ENCODE measurements around the gene RENBP.
"Not testable (repeated sequence)": the region's sequence is repeated elsewhere in the genome, so short reads cannot be mapped to it uniquely, and the experiment has no call there.

RENBP gene

GRCh38 chrX:153944140-153944799, at the start of gene RENBP:
TSS of gene RENBP (minus strand) at chrX:153944643. CDS start at chrX:153944610, 33 bp downstream.
- in situ Hi-C loops (cut with HindIII; ENCODE audit: low sequenced_read_pairs), result no loop called here

GRCh38 chrX:153993978-153994377, 49.5 kb upstream of the RENBP start:
- in situ Hi-C loops (cut with HindIII; ENCODE audit: low sequenced_read_pairs), result no loop called here

GRCh38 chrX:153993079-153993478, 48.6 kb upstream of the RENBP start:
- in situ Hi-C loops (cut with HindIII; ENCODE audit: low sequenced_read_pairs), result no loop called here

- in situ Hi-C loops (cut with HindIII; ENCODE audit: low sequenced_read_pairs), result no loop called here
Observed at GRCh38 chrX:153992180-153992579, 47.7 kb upstream of the RENBP start.

- in situ Hi-C loops (cut with HindIII; ENCODE audit: low sequenced_read_pairs), result no loop called here
Observed at GRCh38 chrX:153991013-153991580, 46.7 kb upstream of the RENBP start.

- in situ Hi-C loops (cut with HindIII; ENCODE audit: low sequenced_read_pairs), result no loop called here
Observed at GRCh38 chrX:153989973-153990655, 45.7 kb upstream of the RENBP start.

- in situ Hi-C loops (cut with HindIII; ENCODE audit: low sequenced_read_pairs), result no loop called here
Observed at GRCh38 chrX:153988493-153988892, 44.0 kb upstream of the RENBP start.

GRCh38 chrX:153984351-153985178, 40.1 kb upstream of the RENBP start:
- in situ Hi-C loops (cut with HindIII; ENCODE audit: low sequenced_read_pairs), result no loop called here

- in situ Hi-C loops (cut with HindIII; ENCODE audit: low sequenced_read_pairs), result no loop called here
Observed at GRCh38 chrX:153983321-153983801, 38.9 kb upstream of the RENBP start.

GRCh38 chrX:153981771-153982533, 37.5 kb upstream of the RENBP start:
- in situ Hi-C loops (cut with HindIII; ENCODE audit: low sequenced_read_pairs), result no loop called here

- in situ Hi-C loops (cut with HindIII; ENCODE audit: low sequenced_read_pairs), result no loop called here
Observed at GRCh38 chrX:153981231-153981630, 36.8 kb upstream of the RENBP start.

GRCh38 chrX:153980394-153980793, 36.0 kb upstream of the RENBP start:
- in situ Hi-C loops (cut with HindIII; ENCODE audit: low sequenced_read_pairs), result not testable (repeated sequence)

GRCh38 chrX:153974726-153975286, 30.4 kb upstream of the RENBP start:
- in situ Hi-C loops (cut with HindIII; ENCODE audit: low sequenced_read_pairs), result no loop called here

GRCh38 chrX:153974003-153974725, 29.7 kb upstream of the RENBP start:
- in situ Hi-C loops (cut with HindIII; ENCODE audit: low sequenced_read_pairs), result no loop called here

- in situ Hi-C loops (cut with HindIII; ENCODE audit: low sequenced_read_pairs), result no loop called here
Observed at GRCh38 chrX:153973127-153974002, 28.9 kb upstream of the RENBP start.

GRCh38 chrX:153972368-153973126, 28.1 kb upstream of the RENBP start, which contains the start of gene TMEM187:
TSS of gene TMEM187 (plus strand) at chrX:153972754. CDS start at chrX:153982063, 9,309 bp downstream.
- in situ Hi-C loops (cut with HindIII; ENCODE audit: low sequenced_read_pairs), result no loop called here

GRCh38 chrX:153971450-153972367, 27.3 kb upstream of the RENBP start, which contains the start of gene HCFC1:
TSS of gene HCFC1 (minus strand) at chrX:153971818. CDS start at chrX:153970840, 978 bp downstream.
- in situ Hi-C loops (cut with HindIII; ENCODE audit: low sequenced_read_pairs), result no loop called here
